Endothelial cell of umbilical vein (primary cell): ENCODE measurements around the gene RNF145.

Experiments used
- CTCF ChIP-seq, 2 donors: IDR thresholded peaks; 1 replicate in 1 of 2; 2 replicates in 1 of 2; pipeline ENCODE4 v1.5.1; 2011; ENCODE audit warnings: low read length in 2 of 2, mild to moderate bottlenecking in 2 of 2, moderate library complexity in 2 of 2, control low read depth in 1 of 2, inconsistent platforms in 1 of 2, low read depth in 1 of 2; ENCODE audit not compliant: insufficient read depth in 1 of 2; ENCODE audit errors: extremely low read depth in 1 of 2
- EZH2 ChIP-seq: IDR thresholded peaks from 2 replicates; pipeline ENCODE4 v1.6.1; 2012; ENCODE audit warnings: borderline replicate concordance, low read depth, mild to moderate bottlenecking, moderate library complexity, low read length, inconsistent platforms; ENCODE audit not compliant: severe bottlenecking
- JUN ChIP-seq: IDR thresholded peaks from 2 replicates; pipeline ENCODE4 v1.6.1; 2011; ENCODE audit warnings: borderline replicate concordance, low read depth; ENCODE audit not compliant: insufficient read length, insufficient read depth
- MAX ChIP-seq: IDR thresholded peaks from 2 replicates; pipeline ENCODE4 v1.6.1; 2011; ENCODE audit not compliant: insufficient read depth, insufficient read length
- MYC ChIP-seq: IDR thresholded peaks from one replicate; pipeline ENCODE4 v1.6.1; 2011; ENCODE audit warnings: mild to moderate bottlenecking, low read depth, low read length
- POLR2A ChIP-seq: IDR thresholded peaks from 2 replicates; pipeline ENCODE4 v1.6.1; 2012; ENCODE audit warnings: low read depth, mild to moderate bottlenecking, control low read depth, low read length
- POLR2AphosphoS5 ChIP-seq: IDR thresholded peaks from 2 replicates; pipeline ENCODE4 v1.6.1; 2012; ENCODE audit warnings: low read depth, mild to moderate bottlenecking, control low read depth, low read length, moderate library complexity; ENCODE audit not compliant: insufficient read depth

- no peak for TF ChIP-seq POLR2A
- no peak for TF ChIP-seq CTCF (IDR thresholded peaks at IDR 0.05; ENCODE audit: extremely low read depth in 1 of 2, insufficient read depth in 1 of 2, low read depth in 1 of 2, low read length in 2 of 2)
- TF ChIP-seq EZH2: no peak
- no peak for TF ChIP-seq POLR2AphosphoS5
- no peak for TF ChIP-seq MAX
- no peak for TF ChIP-seq MYC
- no peak for TF ChIP-seq JUN
Measured at GRCh38 chr5:159214486-159215271, 5.3 kb upstream of the RNF145 start.
